GM19193 (cell line): Measurements from ENCODE around the gene MRPL36.

Experiments
- POLR2A ChIP-seq: IDR thresholded peaks from 4 replicates; pipeline ENCODE4 v1.6.1; 2011; ENCODE audit not compliant: insufficient read depth, insufficient read length; ENCODE audit errors: extremely low read depth

Gene MRPL36

DNA sequence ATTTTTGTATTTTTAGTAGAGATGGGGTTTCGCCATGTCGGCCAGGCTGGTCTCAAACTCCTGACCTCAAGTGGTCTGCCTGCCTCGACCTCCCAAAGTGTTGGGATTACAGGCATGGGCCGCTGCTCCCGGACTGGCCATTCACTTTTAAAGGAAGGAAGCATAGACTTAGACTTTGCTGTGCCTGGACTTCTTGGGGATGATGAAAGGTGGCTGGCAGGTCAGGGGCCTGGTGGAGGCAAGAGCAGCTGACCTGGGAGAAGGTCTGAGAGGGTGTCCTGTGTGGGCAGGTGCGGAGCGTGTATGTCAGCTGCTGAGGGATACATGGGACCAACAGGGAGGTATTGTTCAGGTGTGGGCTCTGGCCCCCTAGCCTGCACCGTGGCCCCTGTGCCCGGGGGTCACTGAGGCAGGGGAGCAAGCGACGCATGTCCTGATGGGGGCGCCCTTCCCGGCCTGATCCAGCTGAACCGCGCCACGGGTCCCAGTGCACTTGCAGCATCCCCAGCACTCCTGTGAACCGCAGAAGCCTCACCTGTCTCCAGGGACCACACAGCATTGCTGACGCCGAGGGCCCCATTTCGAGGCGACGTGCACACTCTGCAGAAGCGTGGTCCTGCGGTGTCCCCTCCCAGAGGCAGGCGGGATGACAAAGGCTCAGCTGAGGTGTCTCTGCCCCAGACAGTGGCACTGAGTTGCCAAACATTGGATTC is 24.6 kb upstream of the MRPL36 start:
- no peak for TF ChIP-seq POLR2A

DNA sequence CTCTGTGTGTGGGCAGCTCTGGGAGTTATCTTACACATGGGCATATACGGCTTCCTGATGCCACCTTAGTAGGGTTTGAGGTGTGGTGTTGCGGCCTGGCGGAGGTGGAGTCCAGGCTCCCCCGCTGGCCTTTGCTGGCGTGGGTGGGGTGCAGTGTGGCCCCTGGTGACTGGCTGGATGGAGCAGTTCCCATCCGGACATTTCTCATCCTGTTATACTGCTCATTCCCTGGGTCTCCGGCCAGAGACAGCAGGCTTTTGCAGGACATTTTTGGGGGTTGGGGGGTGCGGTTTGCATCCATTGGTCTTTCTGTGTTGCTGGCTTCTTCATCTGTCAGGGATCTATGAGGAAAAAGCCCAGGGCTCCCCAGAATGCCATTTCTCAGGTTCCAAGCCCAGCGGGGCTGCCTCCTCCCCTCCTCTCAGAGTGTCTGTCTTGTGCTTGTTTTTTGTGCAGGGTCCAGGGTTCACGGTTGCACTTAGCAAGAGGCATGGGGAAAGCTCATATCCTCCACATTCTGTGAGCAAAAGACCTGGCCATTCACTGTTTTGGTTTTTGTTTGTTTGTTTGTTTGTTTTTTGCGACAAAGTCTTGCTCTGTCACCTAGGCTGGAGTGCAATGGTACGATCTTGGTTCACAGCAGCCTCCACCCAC is 23.9 kb upstream of the MRPL36 start:
- TF ChIP-seq POLR2A: no peak

DNA sequence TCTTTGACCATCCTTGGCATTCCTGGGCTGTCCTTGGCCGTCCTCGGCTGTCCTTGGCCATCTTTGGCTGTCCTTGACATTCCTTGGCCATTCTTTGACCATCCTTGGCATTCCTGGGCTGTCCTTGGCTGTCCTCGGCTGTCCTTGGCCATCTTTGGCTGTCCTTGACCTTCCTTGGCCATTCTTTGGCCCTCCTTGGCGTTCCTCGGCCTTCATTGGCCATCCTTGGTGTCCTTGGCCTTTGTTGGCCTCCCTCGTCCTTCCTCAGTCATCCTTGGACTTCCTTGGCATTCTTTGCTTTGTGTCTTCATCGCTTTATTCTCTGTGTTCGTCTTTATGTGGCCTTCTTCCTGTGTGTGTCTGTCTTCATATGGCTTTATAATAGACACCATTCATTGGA is 22.2 kb upstream of the MRPL36 start:
- TF ChIP-seq POLR2A: no peak

DNA sequence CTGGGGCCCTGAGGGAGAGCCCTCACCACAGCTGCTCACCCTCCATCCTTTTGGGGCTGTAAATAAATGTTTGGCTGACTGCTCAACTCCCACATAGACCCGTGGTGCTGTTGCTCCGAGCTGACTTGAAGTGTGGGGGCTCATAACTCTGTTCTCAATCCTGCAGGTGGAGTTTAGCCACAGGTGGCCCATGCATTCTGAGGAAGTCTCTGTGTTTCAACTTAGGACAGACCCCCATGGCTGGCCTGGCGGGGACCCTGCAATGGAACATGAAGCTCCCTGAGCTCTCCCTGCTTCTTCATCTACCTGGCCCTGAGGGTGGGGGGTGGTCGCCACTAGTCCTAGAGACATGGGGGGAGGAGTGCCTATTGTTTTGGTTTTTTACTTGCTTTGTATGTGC is 21.3 kb upstream of the MRPL36 start:
- no peak for TF ChIP-seq POLR2A

DNA sequence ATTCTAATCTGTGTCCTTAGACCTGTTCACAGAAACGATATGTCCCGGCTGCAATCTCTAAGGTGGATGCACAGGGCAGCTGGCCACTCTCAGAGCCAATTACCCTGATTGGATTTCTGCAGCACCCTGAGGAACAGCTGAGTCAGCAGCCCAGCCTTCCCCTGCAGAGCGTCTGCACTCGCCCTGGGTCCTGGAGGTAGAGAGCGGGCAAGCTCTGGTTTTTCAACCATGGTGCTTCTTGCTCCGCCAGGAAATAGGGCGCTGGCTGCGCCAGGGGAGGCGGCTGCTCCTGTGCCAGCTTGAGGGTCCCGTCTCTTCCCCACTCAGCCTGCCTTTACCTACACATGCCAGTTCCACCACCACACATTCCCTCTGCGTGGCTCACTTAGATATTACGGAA is 20.7 kb upstream of the MRPL36 start:
- no peak for TF ChIP-seq POLR2A

DNA sequence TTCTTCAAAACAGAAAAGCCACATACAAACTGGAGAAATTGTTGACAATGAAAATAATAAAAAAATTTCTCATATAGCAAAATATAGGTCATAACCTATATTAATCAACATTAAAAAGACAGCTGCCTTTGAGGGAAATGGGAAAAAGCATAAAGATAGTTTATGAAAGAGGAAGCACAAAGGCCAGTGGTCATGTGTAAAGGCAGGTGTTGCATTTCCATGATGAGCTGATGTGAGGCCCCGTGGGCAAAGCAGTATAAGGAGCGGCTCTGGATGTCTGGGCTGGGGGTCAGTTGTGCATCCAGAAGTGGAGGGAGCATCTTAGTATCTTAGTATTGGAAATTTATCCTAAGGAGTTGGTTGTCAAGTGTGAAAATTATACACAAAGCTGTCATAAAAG is 19.8 kb upstream of the MRPL36 start:
- TF ChIP-seq POLR2A: no peak

DNA sequence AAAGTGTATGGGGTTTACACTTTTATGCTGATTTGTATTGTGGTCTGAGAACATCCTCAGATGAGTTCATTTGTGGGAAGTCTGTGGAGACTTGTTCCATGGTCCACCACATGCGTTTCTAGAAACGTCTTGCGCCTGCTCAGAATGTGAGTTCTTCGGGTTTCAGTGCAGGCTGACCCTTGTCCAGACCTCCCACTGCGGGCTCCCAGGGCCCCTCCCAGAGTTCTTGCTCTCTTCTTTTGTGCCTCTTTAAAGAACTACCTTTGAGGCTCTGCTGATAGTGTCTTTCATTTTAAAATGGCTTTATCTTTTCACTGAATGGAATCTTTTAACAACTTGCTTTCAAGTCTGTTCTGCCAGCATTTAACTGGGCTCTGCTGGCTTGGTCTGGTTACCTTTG is 19.1 kb upstream of the MRPL36 start:
- TF ChIP-seq POLR2A: no peak

DNA sequence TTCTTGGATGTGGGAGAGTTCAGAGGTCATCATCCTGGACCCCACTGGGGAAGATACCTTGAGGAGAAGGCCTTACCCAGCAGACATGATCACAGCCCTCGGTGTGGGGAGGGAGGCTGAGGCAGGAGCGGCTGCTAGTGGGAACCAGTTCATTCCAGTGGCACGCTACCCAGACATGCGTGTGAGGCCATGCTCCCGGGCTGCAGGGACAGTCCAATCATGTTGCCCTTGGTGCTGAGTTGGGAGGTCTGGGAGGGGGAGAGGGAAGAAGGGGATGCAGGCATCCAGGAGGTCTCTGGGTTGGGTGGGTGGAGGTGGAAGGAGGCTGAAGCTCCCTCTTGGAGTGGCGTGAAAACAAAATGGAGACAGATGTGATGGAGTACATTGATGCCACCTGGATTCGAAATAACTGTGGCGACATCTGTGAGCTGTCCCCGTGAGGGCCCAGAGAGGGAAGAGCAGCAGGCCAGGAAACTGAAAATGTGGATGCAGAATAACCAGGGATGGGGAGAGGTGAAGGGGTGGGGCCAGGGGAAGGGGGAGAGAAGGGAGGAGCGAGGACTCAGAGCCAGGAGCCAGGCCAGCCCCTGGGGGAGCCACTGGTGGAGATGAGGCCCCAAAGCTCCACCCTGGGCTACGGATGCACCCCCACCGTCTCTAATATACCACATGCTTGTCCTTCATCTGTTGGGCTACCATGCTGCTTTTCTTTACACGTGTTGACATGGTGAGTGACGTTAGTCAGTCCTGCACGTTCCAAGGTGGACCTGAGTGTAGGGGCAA is 17.8 kb upstream of the MRPL36 start:
- no peak for TF ChIP-seq POLR2A

DNA sequence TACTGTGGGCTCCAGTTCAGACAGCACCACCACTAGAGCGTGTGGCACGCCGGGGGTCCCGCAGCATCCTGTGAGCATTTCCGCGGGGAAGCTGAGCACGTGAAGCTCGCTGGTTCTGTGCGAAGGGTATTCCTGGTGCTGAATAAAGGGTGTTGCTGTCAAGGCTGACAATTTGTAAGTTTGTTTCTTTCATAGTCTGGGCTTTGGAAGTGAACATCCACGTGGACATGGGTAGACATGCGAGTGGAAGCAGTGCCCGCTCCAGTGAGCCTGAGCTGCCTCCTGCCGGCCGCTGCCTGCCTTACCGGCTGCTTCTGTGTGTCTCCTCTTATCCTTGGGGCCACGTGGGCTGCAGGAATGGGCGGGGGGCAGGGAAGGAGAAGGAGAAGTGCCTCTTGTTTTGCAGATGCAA is 16.2 kb upstream of the MRPL36 start:
- no peak for TF ChIP-seq POLR2A

DNA sequence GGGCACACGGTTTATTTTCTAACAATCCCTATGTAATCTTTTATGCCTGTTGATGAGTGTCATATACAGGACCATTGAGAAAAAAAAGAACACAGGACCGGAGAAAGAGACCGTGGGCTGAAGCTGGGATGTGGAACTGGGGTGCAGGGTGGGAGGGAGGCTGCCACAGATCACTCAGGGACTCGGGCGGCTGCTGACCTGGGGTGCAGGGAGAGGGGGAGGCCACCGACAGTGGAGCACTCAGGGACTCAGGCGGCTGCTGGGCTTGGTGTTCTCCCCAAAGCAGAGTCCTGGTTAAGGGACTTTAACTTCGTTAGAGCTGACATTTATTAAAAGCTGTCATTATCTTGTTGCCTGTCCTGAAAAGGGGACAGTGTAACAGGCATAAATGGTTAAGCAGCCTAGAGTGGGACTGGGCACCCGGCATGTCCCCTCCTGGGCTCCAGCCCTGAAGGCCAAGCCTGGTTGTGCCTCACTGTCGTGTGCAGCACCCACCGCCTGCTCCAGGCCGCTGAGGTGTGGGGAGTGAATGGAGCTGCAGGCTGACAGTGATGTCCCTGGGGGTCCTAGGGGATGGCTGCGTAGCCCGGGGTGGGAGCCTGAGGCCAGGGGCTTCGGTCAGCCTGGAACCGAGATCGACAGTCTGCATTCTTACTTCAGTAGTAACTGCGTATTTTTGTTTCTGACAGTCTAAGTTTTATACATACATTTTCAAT is 15.6 kb upstream of the MRPL36 start:
- no peak for TF ChIP-seq POLR2A

DNA sequence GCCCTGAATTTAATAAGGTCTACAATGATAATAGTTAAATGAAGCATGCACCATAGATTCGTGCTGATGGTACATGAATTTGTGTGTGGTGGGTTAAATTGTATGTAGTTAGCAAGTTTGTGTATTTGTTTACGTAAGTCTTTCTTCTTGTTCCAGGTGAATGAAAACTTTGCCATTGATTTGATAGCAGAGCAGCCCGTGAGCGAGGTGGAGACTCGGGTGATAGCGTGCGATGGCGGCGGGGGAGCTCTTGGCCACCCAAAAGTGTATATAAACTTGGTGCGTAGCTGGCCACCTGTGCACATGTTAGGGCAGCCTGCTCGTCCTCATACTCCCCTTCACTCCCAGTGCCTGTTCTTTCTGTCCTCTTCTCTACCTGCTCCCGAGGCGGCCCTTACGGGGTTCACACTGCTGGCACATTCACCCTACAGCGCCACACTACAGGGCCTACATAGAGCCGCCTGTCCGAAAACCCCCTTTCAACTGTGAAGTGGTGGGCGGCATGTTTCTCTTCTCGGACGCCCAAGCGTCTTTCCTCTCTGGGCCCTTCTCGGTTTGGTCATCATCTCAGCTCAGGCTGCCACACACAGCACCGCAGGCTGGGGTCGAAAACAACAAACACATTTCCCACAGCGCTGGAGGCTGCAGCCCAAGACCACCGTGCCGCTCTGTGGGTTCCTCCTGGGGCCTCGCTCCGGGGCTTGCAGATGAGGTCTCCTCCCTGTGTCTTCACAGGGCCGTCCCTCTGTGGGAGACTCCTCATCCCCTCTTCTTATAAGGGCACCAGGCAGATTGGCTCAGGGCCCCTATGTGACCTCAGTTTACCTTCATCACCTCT is 14.8 kb upstream of the MRPL36 start:
- TF ChIP-seq POLR2A: no peak

DNA sequence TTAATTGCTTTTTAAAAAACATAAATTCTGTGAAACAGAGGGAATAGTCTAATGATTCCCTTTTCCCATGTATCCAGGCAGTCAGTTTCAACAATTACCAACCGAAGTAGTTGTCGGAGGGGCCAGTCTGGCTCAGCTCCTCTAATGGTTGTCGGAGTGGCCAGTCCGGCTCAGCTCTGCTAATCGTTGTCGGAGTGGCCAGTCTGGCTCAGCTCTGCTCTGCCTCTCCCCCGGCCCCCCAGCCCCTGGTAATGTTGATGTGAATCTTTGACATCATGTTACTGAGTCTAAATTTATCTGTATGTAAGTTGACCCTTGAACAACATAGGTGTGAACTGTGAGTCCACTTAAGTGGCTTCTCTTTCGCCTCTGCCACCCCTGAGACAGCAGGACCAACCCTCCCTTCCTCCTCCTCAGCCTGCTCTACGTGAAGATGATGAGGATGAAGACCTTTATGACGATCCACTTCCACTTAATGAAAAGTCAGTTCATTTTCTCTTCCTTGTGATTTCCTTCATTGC is 11.0 kb upstream of the MRPL36 start:
- no peak for TF ChIP-seq POLR2A

DNA sequence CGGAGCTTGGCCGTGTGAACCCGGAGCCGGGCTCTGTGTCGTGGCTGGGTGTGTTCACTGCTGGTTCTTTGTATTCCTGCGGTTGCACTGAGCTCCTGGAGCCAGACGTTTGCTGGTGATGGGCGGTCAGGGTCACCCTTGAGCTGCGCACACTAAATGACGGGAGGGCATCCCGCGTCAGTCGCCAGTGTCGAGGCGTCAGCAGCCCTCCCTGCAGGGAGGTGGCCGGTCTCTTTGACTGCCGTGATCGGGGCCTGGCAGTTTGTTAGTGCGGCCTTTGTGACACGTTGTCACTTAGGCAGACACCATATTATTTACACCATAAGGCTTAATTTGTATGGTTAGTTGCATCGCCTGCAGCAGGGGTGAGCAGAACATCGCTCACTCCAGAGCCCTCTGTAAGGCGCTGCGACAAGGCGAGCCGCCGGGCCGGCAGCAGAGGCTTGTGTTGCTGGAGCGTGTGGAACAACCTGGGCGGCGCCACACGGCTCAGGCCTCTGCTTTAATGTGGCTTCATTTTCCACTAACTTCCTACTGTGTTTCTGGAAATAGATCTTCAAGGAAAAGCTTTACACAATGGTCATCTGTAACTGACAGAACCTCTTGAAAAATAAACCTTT is 9.9 kb upstream of the MRPL36 start:
- TF ChIP-seq POLR2A: no peak

DNA sequence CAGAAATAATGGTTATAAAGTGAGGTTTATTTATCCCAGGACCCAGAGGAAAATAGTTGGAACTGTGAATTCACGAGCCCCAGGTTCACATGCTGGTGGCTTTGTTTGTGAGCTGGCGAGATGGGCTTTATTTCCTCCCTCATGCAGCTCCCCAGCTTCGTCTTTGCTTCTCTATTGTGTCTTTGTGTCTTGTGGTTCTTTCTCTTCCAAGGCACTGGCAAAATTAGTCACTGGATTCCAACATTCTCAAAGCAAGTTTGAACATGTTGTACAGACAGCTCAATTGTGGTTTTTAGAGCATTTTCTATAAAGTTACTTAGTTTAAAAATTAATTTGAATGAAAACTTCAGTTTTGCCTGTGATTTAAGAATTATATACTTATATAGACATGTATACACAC is 8.8 kb upstream of the MRPL36 start:
- TF ChIP-seq POLR2A: no peak
